ENCODE data around the gene ENOPH1.

Gene ENOPH1

GRCh38 chr4:82428969-82429727 is 1.2 kb upstream of the ENOPH1 start:
- peak overlapping the region; percentile 99 for H3K4me3 ChIP-seq (ENCODE audit: low read depth, low read length)
- TF ChIP-seq, protein P1, sequence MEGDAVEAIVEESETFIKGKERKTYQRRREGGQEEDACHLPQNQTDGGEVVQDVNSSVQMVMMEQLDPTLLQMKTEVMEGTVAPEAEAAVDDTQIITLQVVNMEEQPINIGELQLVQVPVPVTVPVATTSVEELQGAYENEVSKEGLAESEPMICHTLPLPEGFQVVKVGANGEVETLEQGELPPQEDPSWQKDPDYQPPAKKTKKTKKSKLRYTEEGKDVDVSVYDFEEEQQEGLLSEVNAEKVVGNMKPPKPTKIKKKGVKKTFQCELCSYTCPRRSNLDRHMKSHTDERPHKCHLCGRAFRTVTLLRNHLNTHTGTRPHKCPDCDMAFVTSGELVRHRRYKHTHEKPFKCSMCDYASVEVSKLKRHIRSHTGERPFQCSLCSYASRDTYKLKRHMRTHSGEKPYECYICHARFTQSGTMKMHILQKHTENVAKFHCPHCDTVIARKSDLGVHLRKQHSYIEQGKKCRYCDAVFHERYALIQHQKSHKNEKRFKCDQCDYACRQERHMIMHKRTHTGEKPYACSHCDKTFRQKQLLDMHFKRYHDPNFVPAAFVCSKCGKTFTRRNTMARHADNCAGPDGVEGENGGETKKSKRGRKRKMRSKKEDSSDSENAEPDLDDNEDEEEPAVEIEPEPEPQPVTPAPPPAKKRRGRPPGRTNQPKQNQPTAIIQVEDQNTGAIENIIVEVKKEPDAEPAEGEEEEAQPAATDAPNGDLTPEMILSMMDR (IDR thresholded peaks at IDR 0.05; ENCODE audit: borderline replicate concordance, insufficient read depth, low read depth, low read length), result peak; percentile 93

DNA sequence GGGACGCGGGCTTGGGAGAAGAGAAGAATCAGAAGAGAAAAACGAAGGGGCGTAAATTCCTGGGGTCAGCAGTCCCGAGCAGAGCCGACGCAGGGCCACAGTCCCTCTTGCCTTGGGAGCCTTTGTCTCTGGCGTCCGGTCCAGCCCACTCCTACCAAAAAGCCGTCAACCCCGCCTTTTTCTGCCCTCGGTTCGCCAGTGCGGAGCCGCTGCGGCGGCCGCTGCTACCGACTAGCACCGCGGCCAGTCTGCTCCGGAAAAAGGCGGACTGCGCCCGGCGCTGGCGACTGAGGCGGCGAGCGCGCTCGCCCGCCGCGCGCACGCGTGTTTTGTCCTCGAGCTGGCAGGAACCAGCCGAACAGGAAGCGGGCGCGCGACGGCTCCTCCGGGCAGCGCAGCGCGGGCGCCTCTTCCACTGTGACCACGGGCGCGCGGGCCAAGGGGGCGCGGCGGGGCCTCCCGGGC is 630 bp upstream of the ENOPH1 start:
- TF ChIP-seq, protein P1 (IDR thresholded peaks at IDR 0.05; ENCODE audit: borderline replicate concordance, insufficient read depth, low read depth, low read length), result no peak
- peak overlapping the region; percentile 99 for H3K4me3 ChIP-seq (ENCODE audit: low read depth, low read length)

DNA sequence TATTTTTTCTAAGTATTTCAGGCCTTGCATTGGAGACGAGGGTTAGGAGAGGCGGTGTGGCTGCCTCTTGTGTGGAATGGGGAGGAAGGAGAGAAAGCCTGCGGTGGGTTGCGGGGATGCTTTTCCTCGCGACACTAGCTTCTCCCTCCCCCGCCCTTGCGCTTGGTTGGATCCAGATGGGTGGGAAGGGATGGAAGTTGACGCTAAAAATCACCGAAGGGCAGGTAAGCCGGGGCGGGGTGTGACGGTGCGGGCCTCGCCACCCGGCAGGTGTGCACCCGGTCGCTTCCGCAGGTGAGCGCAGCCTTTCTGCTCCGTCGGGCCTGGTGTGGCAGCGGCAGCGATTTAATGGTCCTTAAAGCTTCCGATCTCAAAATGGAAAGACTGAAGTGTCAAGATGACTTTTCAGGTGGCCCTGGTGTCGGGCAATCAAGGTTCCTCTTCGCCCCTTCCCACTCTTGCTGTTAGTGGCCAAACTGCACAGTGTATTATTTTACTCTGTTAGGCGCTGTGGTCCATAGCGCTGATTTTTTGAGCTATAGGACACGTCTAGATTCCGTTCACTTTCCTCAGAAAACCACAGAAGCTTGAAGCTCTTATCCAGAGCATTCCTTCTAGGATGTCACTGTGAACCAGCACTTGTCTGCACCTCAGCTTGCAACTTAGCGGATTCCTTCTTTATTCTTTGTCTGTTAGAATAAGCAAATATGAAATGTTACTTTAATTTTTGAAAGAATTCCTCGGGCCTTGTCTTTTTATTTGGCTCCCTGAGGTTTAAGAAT is 765 bp downstream of the ENOPH1 start:
- H3K4me3 ChIP-seq (ENCODE audit: low read depth, low read length), result peak overlapping the region; percentile 99
- TF ChIP-seq, protein P1 (IDR thresholded peaks at IDR 0.05; ENCODE audit: borderline replicate concordance, insufficient read depth, low read depth, low read length), result no peak

DNA sequence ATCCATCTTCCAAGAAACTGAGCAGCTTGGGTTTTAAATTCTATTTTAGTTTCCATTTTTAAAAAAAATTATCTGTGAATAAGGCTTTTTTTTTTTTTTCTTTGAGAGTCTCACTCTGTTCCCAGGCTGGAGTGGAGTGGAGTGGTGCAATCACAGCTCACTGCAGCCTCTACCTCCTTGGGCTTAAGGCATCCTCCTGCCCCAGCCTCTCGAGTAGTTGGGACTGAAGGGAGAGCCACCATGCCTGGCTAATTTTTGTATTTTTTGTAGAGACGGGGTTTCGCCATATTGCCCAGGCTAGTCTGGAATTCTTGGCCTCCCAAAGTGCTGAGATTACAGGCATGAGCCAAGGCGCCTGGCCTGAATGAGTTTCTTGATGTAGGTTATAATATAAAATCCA is 1.4 kb downstream of the ENOPH1 start:
- TF ChIP-seq, protein P1 (IDR thresholded peaks at IDR 0.05; ENCODE audit: borderline replicate concordance, insufficient read depth, low read depth, low read length), result no peak
- H3K4me3 ChIP-seq (ENCODE audit: low read depth, low read length), result no peak overlapping the region

GRCh38 chr4:82432596-82432995 is 2.2 kb downstream of the ENOPH1 start:
- TF ChIP-seq, protein P1 (IDR thresholded peaks at IDR 0.05; ENCODE audit: borderline replicate concordance, insufficient read depth, low read depth, low read length), result no peak
- no peak overlapping the region for H3K4me3 ChIP-seq (ENCODE audit: low read depth, low read length)

- TF ChIP-seq, protein P1 (IDR thresholded peaks at IDR 0.05; ENCODE audit: borderline replicate concordance, insufficient read depth, low read depth, low read length), result no peak
- H3K4me3 ChIP-seq (ENCODE audit: low read depth, low read length), result no peak overlapping the region
Observed at GRCh38 chr4:82433791-82434190, 3.4 kb downstream of the ENOPH1 start.
